Fibroblast of pulmonary artery (primary cell): ENCODE results near the gene SSBP1.

ENCODE experiments used
- DNase-seq: peaks from one replicate; pipeline ENCODE4 v3.0.0-alpha.2; 2010; ENCODE audit warnings: low read depth
- H3K4me3 ChIP-seq: replicated peaks from 2 replicates; pipeline ENCODE4 v1.5.1; 2011; ENCODE audit warnings: low read depth, mild to moderate bottlenecking, control low read depth, low read length, moderate library complexity
- CTCF ChIP-seq: IDR thresholded peaks from 2 replicates; pipeline ENCODE4 v1.5.1; 2011; ENCODE audit warnings: mild to moderate bottlenecking, control low read depth, low read length, inconsistent platforms; ENCODE audit errors: missing control alignments

SSBP1 gene

GRCh38 chr7:141715794-141716689 lies 22.1 kb upstream of the SSBP1 start:
- no peak for TF ChIP-seq CTCF
- H3K4me3 ChIP-seq: no peak overlapping the region
- no peak for DNase-seq

GRCh38 chr7:141717450-141717849 lies 20.7 kb upstream of the SSBP1 start:
- no peak for TF ChIP-seq CTCF

GRCh38 chr7:141722529-141722928 lies 15.6 kb upstream of the SSBP1 start:
- no peak for TF ChIP-seq CTCF
- DNase-seq: no peak
- no peak overlapping the region for H3K4me3 ChIP-seq

More at GRCh38 chr7:141717450-141717849, 20.7 kb upstream of the SSBP1 start:
- H3K4me3 ChIP-seq: no peak overlapping the region
- no peak for DNase-seq

- TF ChIP-seq CTCF: no peak
- no peak overlapping the region for H3K4me3 ChIP-seq
- no peak for DNase-seq
These were observed 9.1 kb upstream of the SSBP1 start for GRCh38 chr7:141729020-141729419.

GRCh38 chr7:141731476-141732149 lies 6.5 kb upstream of the SSBP1 start:
- H3K4me3 ChIP-seq: no peak overlapping the region
- no peak for TF ChIP-seq CTCF
- peak; percentile 23 for DNase-seq

- peak overlapping the region; percentile 93 for H3K4me3 ChIP-seq
- peak; percentile 23 for DNase-seq
- TF ChIP-seq CTCF: no peak
These were observed 881 bp upstream of the SSBP1 start for GRCh38 chr7:141737118-141737835.
